ENCODE results near the gene ARHGAP24. TPM values are rescaled to one million over a fixed set of nuclear protein-coding genes. Genes with fewer than 3 reads are reported as not detected.
A peak's percentile ranks its signal among the peaks of the same experiment; 100 is the strongest.
"Not testable (repeated sequence)": the region's sequence is repeated elsewhere in the genome, so short reads cannot be mapped to it uniquely, and the experiment has no call there.

The ARHGAP24 gene
- polyA plus RNA-seq, 1 donor: 53.2 TPM

- DNase-seq (ENCODE audit: low read depth): no peak
Measured at GRCh38 chr4:85955620-85956292, 480.8 kb downstream of the ARHGAP24 start.

- no peak for DNase-seq (ENCODE audit: low read depth)
Measured at GRCh38 chr4:85956293-85956945, 481.5 kb downstream of the ARHGAP24 start.

GRCh38 chr4:85961887-85962286 is 486.9 kb downstream of the ARHGAP24 start:
- DNase-seq (ENCODE audit: low read depth): no peak

GRCh38 chr4:85963231-85963630 is 488.3 kb downstream of the ARHGAP24 start:
- DNase-seq (ENCODE audit: low read depth): no peak

GRCh38 chr4:85964298-85964697 is 489.3 kb downstream of the ARHGAP24 start:
- no peak for DNase-seq (ENCODE audit: low read depth)

GRCh38 chr4:85965017-85965416 is 490.1 kb downstream of the ARHGAP24 start:
- not testable (repeated sequence) for DNase-seq (ENCODE audit: low read depth)

GRCh38 chr4:85965529-85965928 is 490.6 kb downstream of the ARHGAP24 start:
- DNase-seq (ENCODE audit: low read depth): no peak

GRCh38 chr4:85966373-85966772 is 491.4 kb downstream of the ARHGAP24 start:
- DNase-seq (ENCODE audit: low read depth): no peak

GRCh38 chr4:85967872-85968271 is 492.9 kb downstream of the ARHGAP24 start:
- no peak for DNase-seq (ENCODE audit: low read depth)

GRCh38 chr4:85968945-85969819 is 494.2 kb downstream of the ARHGAP24 start:
- peak; percentile 58 for DNase-seq (ENCODE audit: low read depth)

- no peak for DNase-seq (ENCODE audit: low read depth)
Measured at GRCh38 chr4:85970535-85970934, 495.6 kb downstream of the ARHGAP24 start.

GRCh38 chr4:85979276-85979675 is 504.3 kb downstream of the ARHGAP24 start:
- no peak for DNase-seq (ENCODE audit: low read depth)

- DNase-seq (ENCODE audit: low read depth): no peak
Measured at GRCh38 chr4:85986266-85986665, 511.3 kb downstream of the ARHGAP24 start.

- no peak for DNase-seq (ENCODE audit: low read depth)
Measured at GRCh38 chr4:85993641-85994040, 518.7 kb downstream of the ARHGAP24 start.

GRCh38 chr4:85994576-85994975 is 519.6 kb downstream of the ARHGAP24 start:
- no peak for DNase-seq (ENCODE audit: low read depth)

- DNase-seq (ENCODE audit: low read depth): no peak
Measured at GRCh38 chr4:85995361-85995760, 520.4 kb downstream of the ARHGAP24 start.

GRCh38 chr4:86001591-86001990 is 526.6 kb downstream of the ARHGAP24 start:
- DNase-seq (ENCODE audit: low read depth): no peak

GRCh38 chr4:86004030-86004429 is 529.1 kb downstream of the ARHGAP24 start:
- DNase-seq (ENCODE audit: low read depth): no peak

- no peak for DNase-seq (ENCODE audit: low read depth)
Measured at GRCh38 chr4:86006057-86006456, 531.1 kb downstream of the ARHGAP24 start.

GRCh38 chr4:86007042-86007441 is 532.1 kb downstream of the ARHGAP24 start:
- no peak for DNase-seq (ENCODE audit: low read depth)

GRCh38 chr4:86011117-86011516 is 536.2 kb downstream of the ARHGAP24 start:
- no peak for DNase-seq (ENCODE audit: low read depth)

- no peak for DNase-seq (ENCODE audit: low read depth)
Measured at GRCh38 chr4:86013621-86014020, 538.7 kb downstream of the ARHGAP24 start.

GRCh38 chr4:86014599-86014998 is 539.6 kb downstream of the ARHGAP24 start:
- no peak for DNase-seq (ENCODE audit: low read depth)
